ENCODE data around the gene OLFML2A.
"Not testable (repeated sequence)": the region's sequence is repeated elsewhere in the genome, so short reads cannot be mapped to it uniquely, and the experiment has no call there.

OLFML2A gene

GRCh38 chr9:124820698-124821623 lies 44.0 kb downstream of the OLFML2A start:
- H3K4me1 ChIP-seq (ENCODE audit: control insufficient read depth, insufficient read depth, low read length), result peaks cover 2% of the 10 kb centered on the region
- no peaks in the 10 kb centered on the region for H3K27me3 ChIP-seq (ENCODE audit: control insufficient read depth, insufficient read depth, low read length)
- no peak overlapping the region for H3K4me3 ChIP-seq (ENCODE audit: low read depth, low read length)
- no peaks in the 10 kb centered on the region for H3K36me3 ChIP-seq (ENCODE audit: control insufficient read depth, insufficient read depth, low read length)
- no peak overlapping the region for H3K9ac ChIP-seq (ENCODE audit: low read depth, low read length)
- H3K9me3 ChIP-seq (ENCODE audit: control insufficient read depth, insufficient read depth, low read length), result no peaks in the 10 kb centered on the region

DNA sequence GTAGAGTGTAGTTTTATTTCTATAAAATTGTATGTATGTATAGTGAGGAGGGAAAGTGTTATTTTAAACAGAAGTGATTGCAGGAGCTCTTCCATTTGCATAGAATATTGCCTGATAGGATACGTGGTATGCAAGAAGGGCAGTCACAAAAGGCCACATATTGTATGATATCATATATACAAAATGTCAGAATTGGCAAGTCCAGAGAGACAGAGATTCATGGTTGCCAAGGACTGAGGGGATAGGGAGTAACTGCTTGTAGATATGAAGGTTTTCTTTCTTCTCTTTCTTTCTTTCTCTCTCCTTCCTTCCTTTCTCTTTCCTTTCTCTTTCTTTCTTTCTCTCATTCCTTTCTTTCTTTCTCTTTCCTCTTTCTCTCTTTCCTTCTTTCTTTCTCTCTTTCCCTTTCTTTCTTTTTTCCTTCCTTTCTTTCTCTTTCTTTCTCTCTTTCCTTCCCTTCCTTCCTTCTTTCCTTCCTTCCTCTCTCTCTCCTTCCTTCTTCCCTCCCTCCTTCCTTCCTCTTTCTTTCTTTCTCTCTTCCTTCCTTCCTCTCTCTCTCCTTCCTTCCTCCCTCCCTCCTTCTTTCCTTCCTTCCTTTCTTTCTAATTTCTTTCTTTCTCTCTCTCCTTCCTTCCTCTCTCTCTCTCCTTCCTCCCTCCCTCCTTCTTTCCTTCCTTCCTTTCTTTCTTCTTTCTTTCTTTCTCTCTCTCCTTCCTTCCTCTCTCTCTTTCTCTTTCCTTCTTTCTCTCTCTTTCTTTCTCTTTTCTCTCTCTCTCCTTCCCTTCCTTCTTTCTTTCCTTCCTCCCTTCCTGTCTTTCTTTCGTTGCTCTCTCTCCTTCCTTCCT lies 51.8 kb downstream of the OLFML2A start:
- Histone ChIP-seq H3K4me1 (ENCODE audit: control insufficient read depth, insufficient read depth, low read length) (peaks cover 7% of the 10 kb centered on the region), H3K36me3 (ENCODE audit: control insufficient read depth, insufficient read depth, low read length) (no peaks in the 10 kb centered on the region), H3K9me3 (ENCODE audit: control insufficient read depth, insufficient read depth, low read length) (no peaks in the 10 kb centered on the region), H3K4me3 (ENCODE audit: low read depth, low read length) (no peak overlapping the region), H3K27me3 (ENCODE audit: control insufficient read depth, insufficient read depth, low read length) (no peaks in the 10 kb centered on the region), H3K9ac (ENCODE audit: low read depth, low read length) (no peak overlapping the region)

DNA sequence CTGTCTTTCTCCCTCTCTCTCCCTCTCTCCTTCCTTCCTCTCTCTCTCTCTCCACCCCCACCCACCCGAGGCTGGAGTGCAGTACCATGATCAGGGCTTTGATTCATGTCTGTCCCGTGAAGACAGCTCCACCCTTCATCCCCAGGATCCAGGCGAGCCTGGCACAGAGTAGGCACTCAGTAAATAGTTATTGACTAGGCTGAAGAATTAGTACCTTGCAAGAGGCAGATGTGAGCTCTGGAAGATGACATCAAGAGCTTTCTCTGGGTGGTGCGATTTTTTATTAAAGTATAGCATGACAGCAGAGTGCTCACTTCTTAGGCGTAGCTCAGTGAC lies 52.4 kb downstream of the OLFML2A start:
- Histone ChIP-seq H3K4me1 (ENCODE audit: control insufficient read depth, insufficient read depth, low read length) (peaks cover 7% of the 10 kb centered on the region), H3K4me3 (ENCODE audit: low read depth, low read length) (no peak overlapping the region), H3K9me3 (ENCODE audit: control insufficient read depth, insufficient read depth, low read length) (no peaks in the 10 kb centered on the region), H3K9ac (ENCODE audit: low read depth, low read length) (no peak overlapping the region), H3K36me3 (ENCODE audit: control insufficient read depth, insufficient read depth, low read length) (no peaks in the 10 kb centered on the region), H3K27me3 (ENCODE audit: control insufficient read depth, insufficient read depth, low read length) (no peaks in the 10 kb centered on the region)

DNA sequence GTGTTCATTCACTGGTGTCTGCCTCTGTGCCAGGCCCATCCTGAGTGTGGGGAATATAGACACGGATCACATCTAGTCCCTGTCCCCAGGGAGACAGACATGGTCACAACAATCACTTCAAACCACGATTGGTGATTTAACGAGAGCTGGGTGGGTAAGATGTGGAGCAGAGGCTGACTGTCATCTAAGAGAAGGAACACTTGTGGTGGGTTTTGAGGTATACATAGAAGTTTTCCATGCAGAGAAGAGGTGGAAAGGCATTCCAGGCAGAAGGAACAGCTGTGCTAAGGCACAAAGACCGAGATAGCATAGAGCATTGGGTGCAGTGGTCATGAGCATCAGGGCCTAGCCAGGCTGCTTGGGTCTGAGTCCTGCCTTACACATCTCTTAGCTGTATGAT lies 53.7 kb downstream of the OLFML2A start:
- Histone ChIP-seq H3K9ac (ENCODE audit: low read depth, low read length) (no peak overlapping the region), H3K4me3 (ENCODE audit: low read depth, low read length) (no peak overlapping the region), H3K4me1 (ENCODE audit: control insufficient read depth, insufficient read depth, low read length) (peaks cover 9% of the 10 kb centered on the region), H3K27me3 (ENCODE audit: control insufficient read depth, insufficient read depth, low read length) (no peaks in the 10 kb centered on the region), H3K9me3 (ENCODE audit: control insufficient read depth, insufficient read depth, low read length) (no peaks in the 10 kb centered on the region), H3K36me3 (ENCODE audit: control insufficient read depth, insufficient read depth, low read length) (no peaks in the 10 kb centered on the region)

- Histone ChIP-seq H3K36me3 (ENCODE audit: control insufficient read depth, insufficient read depth, low read length) (no peaks in the 10 kb centered on the region), H3K9me3 (ENCODE audit: control insufficient read depth, insufficient read depth, low read length) (no peaks in the 10 kb centered on the region), H3K27me3 (ENCODE audit: control insufficient read depth, insufficient read depth, low read length) (no peaks in the 10 kb centered on the region), H3K4me1 (ENCODE audit: control insufficient read depth, insufficient read depth, low read length) (peaks cover 9% of the 10 kb centered on the region), H3K9ac (ENCODE audit: low read depth, low read length) (no peak overlapping the region), H3K4me3 (ENCODE audit: low read depth, low read length) (no peak overlapping the region)
Measured at GRCh38 chr9:124831642-124832364, 54.9 kb downstream of the OLFML2A start.

DNA sequence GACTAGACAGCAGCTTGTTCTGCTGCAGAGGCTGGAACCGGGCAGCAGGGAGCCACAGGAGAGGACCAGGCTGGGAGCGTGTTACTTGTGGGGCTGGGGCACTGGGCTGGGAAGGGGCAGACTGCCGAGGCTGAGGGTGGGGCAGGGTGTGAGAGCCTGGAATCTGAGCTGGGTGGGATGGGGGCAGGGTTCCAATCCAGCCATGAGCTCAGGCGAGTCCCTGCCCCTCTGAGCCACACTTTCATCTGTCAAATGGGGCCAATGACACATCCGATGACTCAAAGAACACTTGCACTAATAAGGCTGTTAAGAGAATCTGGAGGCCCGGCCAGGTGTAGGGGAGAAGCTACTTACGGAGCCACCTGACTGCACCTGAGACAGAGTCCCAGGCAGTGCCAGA lies 57.7 kb downstream of the OLFML2A start:
- H3K36me3 ChIP-seq (ENCODE audit: control insufficient read depth, insufficient read depth, low read length), result no peaks in the 10 kb centered on the region
- peaks cover 3% of the 10 kb centered on the region for H3K4me1 ChIP-seq (ENCODE audit: control insufficient read depth, insufficient read depth, low read length)
- H3K9me3 ChIP-seq (ENCODE audit: control insufficient read depth, insufficient read depth, low read length), result no peaks in the 10 kb centered on the region
- H3K9ac ChIP-seq (ENCODE audit: low read depth, low read length), result no peak overlapping the region
- H3K4me3 ChIP-seq (ENCODE audit: low read depth, low read length), result no peak overlapping the region
- no peaks in the 10 kb centered on the region for H3K27me3 ChIP-seq (ENCODE audit: control insufficient read depth, insufficient read depth, low read length)

DNA sequence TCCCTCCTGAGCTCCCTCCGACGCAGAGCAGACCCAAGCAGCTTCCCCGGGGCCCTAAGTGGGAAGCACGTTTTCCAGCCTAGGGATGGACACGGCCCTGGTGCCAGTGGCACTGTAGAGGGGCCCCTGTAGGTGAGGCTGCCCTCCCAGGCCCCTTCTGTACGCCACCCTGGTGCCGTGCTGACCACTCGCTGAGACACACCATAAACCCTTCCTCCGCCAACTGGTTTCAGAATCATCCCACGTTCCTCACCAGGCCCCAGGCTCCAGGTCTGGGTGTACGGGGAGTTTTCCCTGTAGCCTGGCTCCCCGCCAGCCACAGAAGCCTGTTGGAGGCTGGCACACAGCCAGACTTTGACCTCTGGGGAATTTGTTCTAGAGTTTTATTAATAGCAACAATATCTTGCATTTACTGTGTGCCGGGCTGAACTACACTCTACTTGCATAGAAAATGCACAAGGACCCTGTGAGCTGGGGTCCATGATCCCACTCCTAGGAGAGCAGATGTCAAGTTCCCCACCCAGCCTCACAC lies 58.2 kb downstream of the OLFML2A start:
- Histone ChIP-seq H3K4me3 (ENCODE audit: low read depth, low read length) (no peak overlapping the region), H3K9me3 (ENCODE audit: control insufficient read depth, insufficient read depth, low read length) (no peaks in the 10 kb centered on the region), H3K9ac (ENCODE audit: low read depth, low read length) (no peak overlapping the region), H3K4me1 (ENCODE audit: control insufficient read depth, insufficient read depth, low read length) (peaks cover 2% of the 10 kb centered on the region), H3K27me3 (ENCODE audit: control insufficient read depth, insufficient read depth, low read length) (no peaks in the 10 kb centered on the region), H3K36me3 (ENCODE audit: control insufficient read depth, insufficient read depth, low read length) (no peaks in the 10 kb centered on the region)

GRCh38 chr9:124838132-124838531 lies 61.2 kb downstream of the OLFML2A start:
- H3K4me1 ChIP-seq (ENCODE audit: control insufficient read depth, insufficient read depth, low read length); H3K9me3 ChIP-seq (ENCODE audit: control insufficient read depth, insufficient read depth, low read length); H3K36me3 ChIP-seq (ENCODE audit: control insufficient read depth, insufficient read depth, low read length); H3K4me3 ChIP-seq (ENCODE audit: low read depth, low read length); H3K27me3 ChIP-seq (ENCODE audit: control insufficient read depth, insufficient read depth, low read length); H3K9ac ChIP-seq (ENCODE audit: low read depth, low read length): not testable (repeated sequence)

GRCh38 chr9:124838567-124839275 lies 61.8 kb downstream of the OLFML2A start:
- not testable (repeated sequence) for H3K4me1 ChIP-seq (ENCODE audit: control insufficient read depth, insufficient read depth, low read length); H3K36me3 ChIP-seq (ENCODE audit: control insufficient read depth, insufficient read depth, low read length); H3K9ac ChIP-seq (ENCODE audit: low read depth, low read length); H3K27me3 ChIP-seq (ENCODE audit: control insufficient read depth, insufficient read depth, low read length); H3K4me3 ChIP-seq (ENCODE audit: low read depth, low read length); H3K9me3 ChIP-seq (ENCODE audit: control insufficient read depth, insufficient read depth, low read length)

- H3K27me3 ChIP-seq (ENCODE audit: control insufficient read depth, insufficient read depth, low read length), result no peaks in the 10 kb centered on the region
- H3K9me3 ChIP-seq (ENCODE audit: control insufficient read depth, insufficient read depth, low read length), result no peaks in the 10 kb centered on the region
- peaks cover 5% of the 10 kb centered on the region for H3K4me1 ChIP-seq (ENCODE audit: control insufficient read depth, insufficient read depth, low read length)
- no peak overlapping the region for H3K9ac ChIP-seq (ENCODE audit: low read depth, low read length)
- H3K36me3 ChIP-seq (ENCODE audit: control insufficient read depth, insufficient read depth, low read length), result no peaks in the 10 kb centered on the region
- no peak overlapping the region for H3K4me3 ChIP-seq (ENCODE audit: low read depth, low read length)
Measured at GRCh38 chr9:124839612-124840299, 62.8 kb downstream of the OLFML2A start.

Measured in iPS-15b (cell line).